GM23338 (cell line): ENCODE measurements around the gene DPPA2. TPM values are rescaled to one million over a fixed set of nuclear protein-coding genes. Genes with fewer than 3 reads are reported as not detected.

Experiments used
- ATAC-seq: fragments of 200-7000 bp; cut with Tn5 transposase; 3 replicates; pipeline ENCODE4 v1.9.1; 2020
- DNase-seq: peaks from one replicate; pipeline ENCODE4 v3.0.0-alpha.2; 2015; ENCODE audit warnings: low spot score
- H2AFZ ChIP-seq: fragments of 200-600 bp; sonication (generic); 2 replicates; pipeline ENCODE4 v1.8.0; 2016; ENCODE audit warnings: antibody characterized with exemption, mild to moderate bottlenecking, moderate library complexity
- H3F3A ChIP-seq: fragments of 200-600 bp; sonication (generic); replicated peaks from 2 replicates; pipeline ENCODE4 v1.8.0; 2017; ENCODE audit warnings: antibody characterized with exemption, mixed run types, low read depth
- H3K27ac ChIP-seq: fragments of 200-600 bp; sonication (generic); 2 replicates; pipeline ENCODE4 v1.6.1; 2016; ENCODE audit warnings: low read depth
- H3K27me3 ChIP-seq: fragments of 200-600 bp; sonication (generic); 2 replicates; pipeline ENCODE4 v1.8.0; 2016; ENCODE audit warnings: mild to moderate bottlenecking, mixed run types, moderate library complexity; ENCODE audit not compliant: insufficient read depth
- H3K36me3 ChIP-seq: fragments of 200-600 bp; sonication (generic); 2 replicates; pipeline ENCODE4 v1.8.0; 2016; ENCODE audit warnings: mild to moderate bottlenecking; ENCODE audit not compliant: insufficient read depth
- H3K4me1 ChIP-seq: fragments of 200-600 bp; sonication (generic); 2 replicates; pipeline ENCODE4 v1.8.0; 2016; ENCODE audit warnings: mild to moderate bottlenecking, moderate library complexity; ENCODE audit not compliant: insufficient read depth
- H3K4me2 ChIP-seq: fragments of 200-600 bp; sonication (generic); 2 replicates; pipeline ENCODE4 v1.7.1; 2017; ENCODE audit warnings: mixed run types
- H3K4me3 ChIP-seq: fragments of 200-600 bp; sonication (generic); 2 replicates; pipeline ENCODE4 v1.6.1; 2016; ENCODE audit warnings: mixed run types
- H3K79me2 ChIP-seq: fragments of 200-600 bp; sonication (generic); replicated peaks from 2 replicates; pipeline ENCODE4 v1.8.0; 2017; ENCODE audit warnings: mild to moderate bottlenecking; ENCODE audit not compliant: insufficient read depth
- H3K9me2 ChIP-seq: fragments of 200-600 bp; sonication (generic); 2 replicates; pipeline ENCODE4 v1.8.0; 2017; ENCODE audit not compliant: insufficient read depth
- H4K20me1 ChIP-seq: fragments of 200-600 bp; sonication (generic); replicated peaks from 2 replicates; pipeline ENCODE4 v1.8.0; 2017; ENCODE audit warnings: mild to moderate bottlenecking; ENCODE audit not compliant: insufficient read depth
- H3K27ac Mint-ChIP-seq: 2 replicates; pipeline ENCODE4 v1.8.0; 2020; ENCODE audit warnings: inconsistent platforms, mild to moderate bottlenecking, moderate library complexity, mixed read lengths
- H3K27me3 Mint-ChIP-seq: 3 replicates; pipeline ENCODE4 v1.8.0; 2022; ENCODE audit warnings: low read depth, mild to moderate bottlenecking, moderate library complexity, mixed read lengths, inconsistent platforms; ENCODE audit not compliant: insufficient read depth, poor library complexity
- H3K36me3 Mint-ChIP-seq: 3 replicates; pipeline ENCODE4 v1.8.0; 2021; ENCODE audit warnings: low read depth, mild to moderate bottlenecking, inconsistent platforms, moderate library complexity, mixed read lengths
- H3K4me1 Mint-ChIP-seq: 3 replicates; pipeline ENCODE4 v1.8.0; 2020; ENCODE audit warnings: mild to moderate bottlenecking, inconsistent platforms, mixed read lengths
- H3K4me3 Mint-ChIP-seq: 3 replicates; pipeline ENCODE4 v1.8.0; 2021; ENCODE audit warnings: moderate library complexity, mild to moderate bottlenecking, inconsistent platforms, mixed read lengths
- H3K9me3 Mint-ChIP-seq: 3 replicates; pipeline ENCODE4 v1.8.0; 2020; ENCODE audit warnings: moderate library complexity, mild to moderate bottlenecking, inconsistent platforms, mixed read lengths
- CREB1 ChIP-seq: fragments of 250-450 bp; sonication (Bioruptor Pico); IDR thresholded peaks from 2 replicates; pipeline ENCODE4 v1.5.0; 2020; ENCODE audit warnings: low read depth, mild to moderate bottlenecking, moderate library complexity
- EZH2 ChIP-seq: fragments of 200-600 bp; sonication (generic); IDR thresholded peaks from one replicate; pipeline ENCODE4 v1.8.0; 2017; ENCODE audit warnings: antibody characterized with exemption, mild to moderate bottlenecking, low read depth; ENCODE audit not compliant: unreplicated experiment
- EZH2phosphoT487 ChIP-seq: fragments of 200-600 bp; sonication (generic); IDR thresholded peaks from one replicate; pipeline ENCODE4 v1.8.1; 2018; ENCODE audit warnings: antibody characterized with exemption; ENCODE audit not compliant: unreplicated experiment
- JUNB ChIP-seq: IDR thresholded peaks from one replicate; pipeline ENCODE4 v1.6.1; 2016; ENCODE audit warnings: antibody characterized with exemption; ENCODE audit not compliant: unreplicated experiment
- STAT1 ChIP-seq: IDR thresholded peaks from one replicate; pipeline ENCODE4 v1.6.1; 2016; ENCODE audit warnings: antibody characterized with exemption; ENCODE audit not compliant: unreplicated experiment
- ZNF331 ChIP-seq: fragments of 250-450 bp; sonication (Bioruptor Pico); IDR thresholded peaks from 2 replicates; pipeline ENCODE4 v1.5.0; 2020; ENCODE audit warnings: low read depth, mild to moderate bottlenecking, moderate library complexity
- polyA plus RNA-seq: library from polyadenylated mRNA; unstranded; fragments of >200 nt; fragmentation: Nextera tagmentation; extraction: Ambion mirVana; gene quantifications from 2 replicates; pipeline ENCODE4 v1.2.1, GENCODE V29; 2016
- total RNA-seq: library from RNA; depleted of rRNA; stranded (reverse); fragments of >200 nt; shearing (Covaris generic); gene quantifications from 2 replicates; pipeline ENCODE4 v1.2.3, GENCODE V29; 2014
- TF ChIP-seq, protein P1 (sequence below): IDR thresholded peaks from 2 replicates; pipeline ENCODE4 v1.6.1; 2016; ENCODE audit warnings: antibody characterized with exemption
- TF ChIP-seq, protein P2 (sequence below): fragments of 250-450 bp; sonication (Bioruptor Pico); IDR thresholded peaks from 2 replicates; pipeline ENCODE4 v1.5.0; 2020; ENCODE audit warnings: mild to moderate bottlenecking, moderate library complexity
- TF ChIP-seq, protein P3 (sequence below), 2 experiments: fragments of 200-600 bp in 1 of 2; sonication (generic) in 1 of 2; conservative IDR thresholded peaks; 2 replicates each; pipeline versions ENCODE4 v1.5.1 to v1.6.1; 2016 to 2017; ENCODE audit warnings: antibody characterized with exemption in 2 of 2, low read depth in 2 of 2, mild to moderate bottlenecking in 2 of 2, moderate library complexity in 1 of 2

The DPPA2 gene
- total and polyA plus RNA-seq, 2 experiments from 2014 or later, result 14.3 to 21.5 TPM

DNA sequence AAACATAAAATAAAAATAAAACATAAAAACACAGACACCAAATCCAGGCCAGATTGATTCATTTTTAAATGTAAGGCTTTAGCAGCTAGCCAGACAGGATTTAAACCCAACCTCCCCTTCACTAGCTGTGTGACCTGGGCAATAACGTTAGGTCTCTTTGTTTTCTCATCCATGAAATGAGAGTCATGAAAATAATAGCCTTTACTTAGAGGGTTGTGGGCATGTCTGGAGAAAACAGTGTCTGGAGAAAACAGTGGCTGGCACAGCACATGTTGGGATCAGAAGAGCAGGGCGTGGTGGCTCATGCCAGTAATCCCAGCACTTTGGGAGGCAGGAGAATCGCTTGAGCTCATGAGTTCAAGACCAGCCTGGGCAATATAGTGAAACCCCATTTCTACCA lies 22.9 kb upstream of the DPPA2 start:
- H3K4me1 Mint-ChIP-seq, result peaks cover 24% of the 10 kb centered on the region
- peaks cover 23% of the 10 kb centered on the region for H3K36me3 ChIP-seq
- peaks cover 10% of the 10 kb centered on the region for H3F3A ChIP-seq
- no peak for TF ChIP-seq JUNB
- TF ChIP-seq, protein P1, sequence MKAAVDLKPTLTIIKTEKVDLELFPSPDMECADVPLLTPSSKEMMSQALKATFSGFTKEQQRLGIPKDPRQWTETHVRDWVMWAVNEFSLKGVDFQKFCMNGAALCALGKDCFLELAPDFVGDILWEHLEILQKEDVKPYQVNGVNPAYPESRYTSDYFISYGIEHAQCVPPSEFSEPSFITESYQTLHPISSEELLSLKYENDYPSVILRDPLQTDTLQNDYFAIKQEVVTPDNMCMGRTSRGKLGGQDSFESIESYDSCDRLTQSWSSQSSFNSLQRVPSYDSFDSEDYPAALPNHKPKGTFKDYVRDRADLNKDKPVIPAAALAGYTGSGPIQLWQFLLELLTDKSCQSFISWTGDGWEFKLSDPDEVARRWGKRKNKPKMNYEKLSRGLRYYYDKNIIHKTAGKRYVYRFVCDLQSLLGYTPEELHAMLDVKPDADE, result no peak
- TF ChIP-seq EZH2, result no peak
- no peak for TF ChIP-seq STAT1
- no peak for TF ChIP-seq ZNF331
- TF ChIP-seq, protein P2, sequence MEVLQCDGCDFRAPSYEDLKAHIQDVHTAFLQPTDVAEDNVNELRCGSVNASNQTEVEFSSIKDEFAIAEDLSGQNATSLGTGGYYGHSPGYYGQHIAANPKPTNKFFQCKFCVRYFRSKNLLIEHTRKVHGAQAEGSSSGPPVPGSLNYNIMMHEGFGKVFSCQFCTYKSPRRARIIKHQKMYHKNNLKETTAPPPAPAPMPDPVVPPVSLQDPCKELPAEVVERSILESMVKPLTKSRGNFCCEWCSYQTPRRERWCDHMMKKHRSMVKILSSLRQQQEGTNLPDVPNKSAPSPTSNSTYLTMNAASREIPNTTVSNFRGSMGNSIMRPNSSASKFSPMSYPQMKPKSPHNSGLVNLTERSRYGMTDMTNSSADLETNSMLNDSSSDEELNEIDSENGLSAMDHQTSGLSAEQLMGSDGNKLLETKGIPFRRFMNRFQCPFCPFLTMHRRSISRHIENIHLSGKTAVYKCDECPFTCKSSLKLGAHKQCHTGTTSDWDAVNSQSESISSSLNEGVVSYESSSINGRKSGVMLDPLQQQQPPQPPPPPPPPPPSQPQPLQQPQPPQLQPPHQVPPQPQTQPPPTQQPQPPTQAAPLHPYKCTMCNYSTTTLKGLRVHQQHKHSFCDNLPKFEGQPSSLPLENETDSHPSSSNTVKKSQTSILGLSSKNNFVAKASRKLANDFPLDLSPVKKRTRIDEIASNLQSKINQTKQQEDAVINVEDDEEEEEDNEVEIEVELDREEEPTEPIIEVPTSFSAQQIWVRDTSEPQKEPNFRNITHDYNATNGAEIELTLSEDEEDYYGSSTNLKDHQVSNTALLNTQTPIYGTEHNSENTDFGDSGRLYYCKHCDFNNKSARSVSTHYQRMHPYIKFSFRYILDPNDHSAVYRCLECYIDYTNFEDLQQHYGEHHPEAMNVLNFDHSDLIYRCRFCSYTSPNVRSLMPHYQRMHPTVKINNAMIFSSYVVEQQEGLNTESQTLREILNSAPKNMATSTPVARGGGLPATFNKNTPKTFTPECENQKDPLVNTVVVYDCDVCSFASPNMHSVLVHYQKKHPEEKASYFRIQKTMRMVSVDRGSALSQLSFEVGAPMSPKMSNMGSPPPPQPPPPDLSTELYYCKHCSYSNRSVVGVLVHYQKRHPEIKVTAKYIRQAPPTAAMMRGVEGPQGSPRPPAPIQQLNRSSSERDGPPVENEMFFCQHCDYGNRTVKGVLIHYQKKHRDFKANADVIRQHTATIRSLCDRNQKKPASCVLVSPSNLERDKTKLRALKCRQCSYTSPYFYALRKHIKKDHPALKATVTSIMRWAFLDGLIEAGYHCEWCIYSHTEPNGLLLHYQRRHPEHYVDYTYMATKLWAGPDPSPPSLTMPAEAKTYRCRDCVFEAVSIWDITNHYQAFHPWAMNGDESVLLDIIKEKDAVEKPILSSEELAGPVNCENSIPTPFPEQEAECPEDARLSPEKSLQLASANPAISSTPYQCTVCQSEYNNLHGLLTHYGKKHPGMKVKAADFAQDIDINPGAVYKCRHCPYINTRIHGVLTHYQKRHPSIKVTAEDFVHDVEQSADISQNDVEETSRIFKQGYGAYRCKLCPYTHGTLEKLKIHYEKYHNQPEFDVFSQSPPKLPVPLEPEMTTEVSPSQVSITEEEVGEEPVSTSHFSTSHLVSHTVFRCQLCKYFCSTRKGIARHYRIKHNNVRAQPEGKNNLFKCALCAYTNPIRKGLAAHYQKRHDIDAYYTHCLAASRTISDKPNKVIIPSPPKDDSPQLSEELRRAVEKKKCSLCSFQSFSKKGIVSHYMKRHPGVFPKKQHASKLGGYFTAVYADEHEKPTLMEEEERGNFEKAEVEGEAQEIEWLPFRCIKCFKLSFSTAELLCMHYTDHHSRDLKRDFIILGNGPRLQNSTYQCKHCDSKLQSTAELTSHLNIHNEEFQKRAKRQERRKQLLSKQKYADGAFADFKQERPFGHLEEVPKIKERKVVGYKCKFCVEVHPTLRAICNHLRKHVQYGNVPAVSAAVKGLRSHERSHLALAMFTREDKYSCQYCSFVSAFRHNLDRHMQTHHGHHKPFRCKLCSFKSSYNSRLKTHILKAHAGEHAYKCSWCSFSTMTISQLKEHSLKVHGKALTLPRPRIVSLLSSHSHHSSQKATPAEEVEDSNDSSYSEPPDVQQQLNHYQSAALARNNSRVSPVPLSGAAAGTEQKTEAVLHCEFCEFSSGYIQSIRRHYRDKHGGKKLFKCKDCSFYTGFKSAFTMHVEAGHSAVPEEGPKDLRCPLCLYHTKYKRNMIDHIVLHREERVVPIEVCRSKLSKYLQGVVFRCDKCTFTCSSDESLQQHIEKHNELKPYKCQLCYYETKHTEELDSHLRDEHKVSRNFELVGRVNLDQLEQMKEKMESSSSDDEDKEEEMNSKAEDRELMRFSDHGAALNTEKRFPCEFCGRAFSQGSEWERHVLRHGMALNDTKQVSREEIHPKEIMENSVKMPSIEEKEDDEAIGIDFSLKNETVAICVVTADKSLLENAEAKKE (CRISPR knock-in tag), result no peak
- TF ChIP-seq CREB1 (CRISPR knock-in tag), result no peak
- TF ChIP-seq, protein P3, sequence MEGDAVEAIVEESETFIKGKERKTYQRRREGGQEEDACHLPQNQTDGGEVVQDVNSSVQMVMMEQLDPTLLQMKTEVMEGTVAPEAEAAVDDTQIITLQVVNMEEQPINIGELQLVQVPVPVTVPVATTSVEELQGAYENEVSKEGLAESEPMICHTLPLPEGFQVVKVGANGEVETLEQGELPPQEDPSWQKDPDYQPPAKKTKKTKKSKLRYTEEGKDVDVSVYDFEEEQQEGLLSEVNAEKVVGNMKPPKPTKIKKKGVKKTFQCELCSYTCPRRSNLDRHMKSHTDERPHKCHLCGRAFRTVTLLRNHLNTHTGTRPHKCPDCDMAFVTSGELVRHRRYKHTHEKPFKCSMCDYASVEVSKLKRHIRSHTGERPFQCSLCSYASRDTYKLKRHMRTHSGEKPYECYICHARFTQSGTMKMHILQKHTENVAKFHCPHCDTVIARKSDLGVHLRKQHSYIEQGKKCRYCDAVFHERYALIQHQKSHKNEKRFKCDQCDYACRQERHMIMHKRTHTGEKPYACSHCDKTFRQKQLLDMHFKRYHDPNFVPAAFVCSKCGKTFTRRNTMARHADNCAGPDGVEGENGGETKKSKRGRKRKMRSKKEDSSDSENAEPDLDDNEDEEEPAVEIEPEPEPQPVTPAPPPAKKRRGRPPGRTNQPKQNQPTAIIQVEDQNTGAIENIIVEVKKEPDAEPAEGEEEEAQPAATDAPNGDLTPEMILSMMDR (conservative IDR thresholded peaks at IDR 0.05; ENCODE audit: low read depth in 2 of 2), result no peak
- no peak for TF ChIP-seq EZH2phosphoT487
- peak overlapping the region; percentile 98 for H3K4me3 Mint-ChIP-seq
- H3K4me3 ChIP-seq, result peak overlapping the region; percentile 96
- H3K27ac Mint-ChIP-seq, result peak overlapping the region; percentile 99
- peaks cover 34% of the 10 kb centered on the region for H3K27me3 Mint-ChIP-seq
- peaks cover 16% of the 10 kb centered on the region for H3K4me1 ChIP-seq
- peaks cover 91% of the 10 kb centered on the region for H3K79me2 ChIP-seq
- no peaks in the 10 kb centered on the region for H3K27me3 ChIP-seq
- no peak overlapping the region for H2AFZ ChIP-seq
- peaks cover 16% of the 10 kb centered on the region for H4K20me1 ChIP-seq
- DNase-seq, result no peak
- H3K9me3 Mint-ChIP-seq, result peaks cover 25% of the 10 kb centered on the region
- no peak for ATAC-seq
- H3K36me3 Mint-ChIP-seq, result peaks cover 68% of the 10 kb centered on the region
- H3K9me2 ChIP-seq, result no peaks in the 10 kb centered on the region
- H3K4me2 ChIP-seq, result peak overlapping the region; percentile 76
- peak overlapping the region; percentile 88 for H3K27ac ChIP-seq
